ENCODE measurements around the gene SERPINB7.

- TF ChIP-seq, protein P1, sequence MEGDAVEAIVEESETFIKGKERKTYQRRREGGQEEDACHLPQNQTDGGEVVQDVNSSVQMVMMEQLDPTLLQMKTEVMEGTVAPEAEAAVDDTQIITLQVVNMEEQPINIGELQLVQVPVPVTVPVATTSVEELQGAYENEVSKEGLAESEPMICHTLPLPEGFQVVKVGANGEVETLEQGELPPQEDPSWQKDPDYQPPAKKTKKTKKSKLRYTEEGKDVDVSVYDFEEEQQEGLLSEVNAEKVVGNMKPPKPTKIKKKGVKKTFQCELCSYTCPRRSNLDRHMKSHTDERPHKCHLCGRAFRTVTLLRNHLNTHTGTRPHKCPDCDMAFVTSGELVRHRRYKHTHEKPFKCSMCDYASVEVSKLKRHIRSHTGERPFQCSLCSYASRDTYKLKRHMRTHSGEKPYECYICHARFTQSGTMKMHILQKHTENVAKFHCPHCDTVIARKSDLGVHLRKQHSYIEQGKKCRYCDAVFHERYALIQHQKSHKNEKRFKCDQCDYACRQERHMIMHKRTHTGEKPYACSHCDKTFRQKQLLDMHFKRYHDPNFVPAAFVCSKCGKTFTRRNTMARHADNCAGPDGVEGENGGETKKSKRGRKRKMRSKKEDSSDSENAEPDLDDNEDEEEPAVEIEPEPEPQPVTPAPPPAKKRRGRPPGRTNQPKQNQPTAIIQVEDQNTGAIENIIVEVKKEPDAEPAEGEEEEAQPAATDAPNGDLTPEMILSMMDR (IDR thresholded peaks at IDR 0.05): no peak
- TF ChIP-seq EP300 (IDR thresholded peaks at IDR 0.05) (no peak), POLR2A (IDR thresholded peaks at IDR 0.05) (no peak), POLR2AphosphoS5 (IDR thresholded peaks at IDR 0.05) (no peak)
Measured at GRCh38 chr18:63731215-63731614, 44.0 kb upstream of the SERPINB7 start.

All from gastroesophageal sphincter (tissue), 3 donors.